ENCODE data around the gene ARL8B. TPM values are rescaled to one million over a fixed set of nuclear protein-coding genes. Genes with fewer than 3 reads are reported as not detected.
"Not testable (repeated sequence)": the region's sequence is repeated elsewhere in the genome, so short reads cannot be mapped to it uniquely, and the experiment has no call there.

The ARL8B gene
- total RNA-seq, 1 experiment from 2014 or later, result 51.8 TPM

- ChIA-PET POLR2A (interaction anchor here (0.5 kb wide), 1 partner anchor 25 kb away, joined by 10 read pairs; no protein-coding TSS in a partner anchor), CTCF (no interaction called here)
- H3K36me3 ChIP-seq (ENCODE audit: control insufficient read depth, insufficient read depth, low read length), result no peaks in the 10 kb centered on the region
- H3K27me3 ChIP-seq (ENCODE audit: control insufficient read depth, insufficient read depth, low read length), result no peaks in the 10 kb centered on the region
- H3K27ac ChIP-seq (ENCODE audit: low read length), result no peak overlapping the region
- TF ChIP-seq REST (IDR thresholded peaks at IDR 0.05; ENCODE audit: insufficient read depth in 1 of 2, low read depth in 2 of 2, low read length in 1 of 2) (no peak), TCF7L2 (IDR thresholded peaks at IDR 0.05; ENCODE audit: low read depth, low read length) (no peak), SIN3A (IDR thresholded peaks at IDR 0.05; ENCODE audit: borderline replicate concordance, insufficient read depth, low read depth, low read length) (no peak), POLR2AphosphoS5 (IDR thresholded peaks at IDR 0.05; ENCODE audit: low read depth, low read length) (no peak), CTCF (IDR thresholded peaks at IDR 0.05) (no peak)
- H3K4me3 ChIP-seq (ENCODE audit: low read depth in 2 of 2, low read length in 2 of 2), result no peak overlapping the region
- in situ Hi-C loops (cut with HindIII; ENCODE audit: low pct_unique_long_range_greater_than_20kb, low sequenced_read_pairs) (no loop called here), intact Hi-C loops (cut with micrococcal nuclease; ENCODE audit: unreplicated experiment) (no loop called here)
- BruUV-seq (replicated peaks), result no TSS peak
- H3K4me1 ChIP-seq (ENCODE audit: control insufficient read depth, insufficient read depth, low read length), result no peaks in the 10 kb centered on the region
- no peak for DNase-seq (ENCODE audit: low read depth, low spot score)
- no peak for ATAC-seq
- no peaks in the 10 kb centered on the region for H3K9me3 ChIP-seq (ENCODE audit: control insufficient read depth, insufficient read depth, low read depth, low read length)
Observed at GRCh38 chr3:5110337-5110736, 11.8 kb upstream of the ARL8B start.

GRCh38 chr3:5112043-5112442, 10.0 kb upstream of the ARL8B start:
- CTCF ChIA-PET, result no interaction called here
- H3K4me1 ChIP-seq (ENCODE audit: control insufficient read depth, insufficient read depth, low read length), result no peaks in the 10 kb centered on the region
- H3K27ac ChIP-seq (ENCODE audit: low read length), result no peak overlapping the region
- ATAC-seq (no peak), DNase-seq (ENCODE audit: low read depth, low spot score) (no peak)
- POLR2A ChIA-PET, result no interaction called here
- in situ Hi-C loops (cut with HindIII; ENCODE audit: low pct_unique_long_range_greater_than_20kb, low sequenced_read_pairs) (no loop called here), intact Hi-C loops (cut with micrococcal nuclease; ENCODE audit: unreplicated experiment) (no loop called here)
- TF ChIP-seq REST (IDR thresholded peaks at IDR 0.05; ENCODE audit: insufficient read depth in 1 of 2, low read depth in 2 of 2, low read length in 1 of 2) (no peak), TCF7L2 (IDR thresholded peaks at IDR 0.05; ENCODE audit: low read depth, low read length) (no peak), SIN3A (IDR thresholded peaks at IDR 0.05; ENCODE audit: borderline replicate concordance, insufficient read depth, low read depth, low read length) (no peak), POLR2AphosphoS5 (IDR thresholded peaks at IDR 0.05; ENCODE audit: low read depth, low read length) (no peak), CTCF (IDR thresholded peaks at IDR 0.05) (no peak)
- no peaks in the 10 kb centered on the region for H3K27me3 ChIP-seq (ENCODE audit: control insufficient read depth, insufficient read depth, low read length)
- H3K36me3 ChIP-seq (ENCODE audit: control insufficient read depth, insufficient read depth, low read length), result no peaks in the 10 kb centered on the region
- no peak overlapping the region for H3K4me3 ChIP-seq (ENCODE audit: low read depth in 2 of 2, low read length in 2 of 2)
- no peaks in the 10 kb centered on the region for H3K9me3 ChIP-seq (ENCODE audit: control insufficient read depth, insufficient read depth, low read depth, low read length)
- BruUV-seq (replicated peaks), result no TSS peak

- intact Hi-C loops (cut with micrococcal nuclease; ENCODE audit: unreplicated experiment); POLR2A ChIA-PET; ATAC-seq: not testable (repeated sequence)
Observed at GRCh38 chr3:5113726-5114125, 8.4 kb upstream of the ARL8B start.

More at GRCh38 chr3:5113726-5114125, 8.4 kb upstream of the ARL8B start:
- H3K36me3 ChIP-seq (ENCODE audit: control insufficient read depth, insufficient read depth, low read length); DNase-seq (ENCODE audit: low read depth, low spot score); H3K9me3 ChIP-seq (ENCODE audit: control insufficient read depth, insufficient read depth, low read depth, low read length); in situ Hi-C loops (cut with HindIII; ENCODE audit: low pct_unique_long_range_greater_than_20kb, low sequenced_read_pairs); H3K4me3 ChIP-seq (ENCODE audit: low read depth in 2 of 2, low read length in 2 of 2); BruUV-seq (replicated peaks); H3K27ac ChIP-seq (ENCODE audit: low read length); H3K4me1 ChIP-seq (ENCODE audit: control insufficient read depth, insufficient read depth, low read length); H3K27me3 ChIP-seq (ENCODE audit: control insufficient read depth, insufficient read depth, low read length); CTCF ChIA-PET: not testable (repeated sequence)
